ENCODE measurements around the gene TIGAR. TPM values are rescaled to one million over a fixed set of nuclear protein-coding genes. Genes with fewer than 3 reads are reported as not detected.

The TIGAR gene
- total RNA-seq, 1 experiment from 2014 or later = 42.7 TPM

GRCh38 chr12:4283512-4284255 lies 37.3 kb upstream of the TIGAR start:
- Mint-ChIP-seq H3K36me3 (ENCODE audit: insufficient read depth, unreplicated experiment) (peaks cover 57% of the 10 kb centered on the region), H3K27me3 (ENCODE audit: insufficient read depth, unreplicated experiment) (no peaks in the 10 kb centered on the region), H3K4me3 (ENCODE audit: unreplicated experiment) (no peak overlapping the region), H3K9me3 (ENCODE audit: unreplicated experiment) (no peaks in the 10 kb centered on the region), H3K27ac (ENCODE audit: unreplicated experiment) (no peak overlapping the region), H3K4me1 (ENCODE audit: low read depth, unreplicated experiment) (peaks cover 11% of the 10 kb centered on the region)
- no peaks in the 10 kb centered on the region for H3K36me3 ChIP-seq (ENCODE audit: control insufficient read depth, insufficient read depth, low read length)
- no peaks in the 10 kb centered on the region for H3K9me3 ChIP-seq
- intact Hi-C loops (cut with micrococcal nuclease; ENCODE audit: unreplicated experiment) = no loop called here
- H3K27me3 ChIP-seq (replicated peaks; ENCODE audit: control insufficient read depth, insufficient read depth, low read length) = no peaks in the 10 kb centered on the region
- CTCF ChIA-PET = interaction anchor here (0.8 kb wide), 1 partner anchor 400 kb away, joined by 6 read pairs; no protein-coding TSS in a partner anchor
- POLR2A ChIA-PET = no interaction called here
- H3K4me1 ChIP-seq = peaks cover 6% of the 10 kb centered on the region
- DNase-seq = peak in 1 of 2 experiments; percentile 22
- TF ChIP-seq, protein P1, sequence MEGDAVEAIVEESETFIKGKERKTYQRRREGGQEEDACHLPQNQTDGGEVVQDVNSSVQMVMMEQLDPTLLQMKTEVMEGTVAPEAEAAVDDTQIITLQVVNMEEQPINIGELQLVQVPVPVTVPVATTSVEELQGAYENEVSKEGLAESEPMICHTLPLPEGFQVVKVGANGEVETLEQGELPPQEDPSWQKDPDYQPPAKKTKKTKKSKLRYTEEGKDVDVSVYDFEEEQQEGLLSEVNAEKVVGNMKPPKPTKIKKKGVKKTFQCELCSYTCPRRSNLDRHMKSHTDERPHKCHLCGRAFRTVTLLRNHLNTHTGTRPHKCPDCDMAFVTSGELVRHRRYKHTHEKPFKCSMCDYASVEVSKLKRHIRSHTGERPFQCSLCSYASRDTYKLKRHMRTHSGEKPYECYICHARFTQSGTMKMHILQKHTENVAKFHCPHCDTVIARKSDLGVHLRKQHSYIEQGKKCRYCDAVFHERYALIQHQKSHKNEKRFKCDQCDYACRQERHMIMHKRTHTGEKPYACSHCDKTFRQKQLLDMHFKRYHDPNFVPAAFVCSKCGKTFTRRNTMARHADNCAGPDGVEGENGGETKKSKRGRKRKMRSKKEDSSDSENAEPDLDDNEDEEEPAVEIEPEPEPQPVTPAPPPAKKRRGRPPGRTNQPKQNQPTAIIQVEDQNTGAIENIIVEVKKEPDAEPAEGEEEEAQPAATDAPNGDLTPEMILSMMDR (IDR thresholded peaks at IDR 0.05; ENCODE audit: insufficient read depth in 1 of 2, low read depth in 1 of 2, low read length in 1 of 2, severe bottlenecking in 1 of 2, unreplicated experiment in 1 of 2) = no peak
- no peak overlapping the region for H3K4me3 ChIP-seq (ENCODE audit: low read depth, low read length)
- BruUV-seq (replicated peaks) = no TSS peak

DNA sequence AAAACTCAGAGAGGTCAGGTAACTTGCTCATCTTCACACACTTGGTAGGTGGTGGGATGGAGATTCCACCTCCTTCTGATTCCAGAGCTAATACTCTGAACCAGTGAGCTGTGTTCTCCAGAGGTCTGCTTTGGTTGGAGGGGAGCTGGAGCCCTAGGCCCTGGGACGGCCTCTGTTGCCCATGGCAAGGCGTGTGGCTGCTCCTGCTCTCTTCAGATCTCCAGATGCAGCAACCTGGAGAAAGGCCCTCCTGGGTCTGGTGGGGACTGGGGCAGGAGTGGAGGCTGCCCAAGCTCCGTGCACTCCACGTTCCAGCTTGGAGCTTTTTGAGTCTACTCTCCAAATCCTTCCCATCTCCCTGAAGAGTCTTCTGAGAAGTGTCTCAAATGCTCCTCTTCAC lies 36.7 kb upstream of the TIGAR start:
- Mint-ChIP-seq H3K4me1 (ENCODE audit: low read depth, unreplicated experiment) (peaks cover 6% of the 10 kb centered on the region), H3K9me3 (ENCODE audit: unreplicated experiment) (no peaks in the 10 kb centered on the region), H3K27ac (ENCODE audit: unreplicated experiment) (no peak overlapping the region), H3K36me3 (ENCODE audit: insufficient read depth, unreplicated experiment) (peaks cover 53% of the 10 kb centered on the region), H3K27me3 (ENCODE audit: insufficient read depth, unreplicated experiment) (no peaks in the 10 kb centered on the region), H3K4me3 (ENCODE audit: unreplicated experiment) (no peak overlapping the region)
- no peaks in the 10 kb centered on the region for H3K27me3 ChIP-seq (replicated peaks; ENCODE audit: control insufficient read depth, insufficient read depth, low read length)
- ChIA-PET CTCF (interaction anchor here (0.6 kb wide), 1 partner anchor 545 kb away, joined by 3 read pairs; no protein-coding TSS in a partner anchor), POLR2A (no interaction called here)
- no peaks in the 10 kb centered on the region; the same call in 1 of the 2 replicates for H3K4me1 ChIP-seq
- intact Hi-C loops (cut with micrococcal nuclease; ENCODE audit: unreplicated experiment) = no loop called here
- no peaks in the 10 kb centered on the region for H3K9me3 ChIP-seq
- TF ChIP-seq, protein P1 (IDR thresholded peaks at IDR 0.05; ENCODE audit: insufficient read depth in 1 of 2, low read depth in 1 of 2, low read length in 1 of 2, severe bottlenecking in 1 of 2, unreplicated experiment in 1 of 2) = no peak
- no TSS peak for BruUV-seq (replicated peaks)
- no peak overlapping the region for H3K4me3 ChIP-seq (ENCODE audit: low read depth, low read length)
- peak in 1 of 2 experiments; percentile 32 for DNase-seq
- H3K36me3 ChIP-seq (ENCODE audit: control insufficient read depth, insufficient read depth, low read length) = no peaks in the 10 kb centered on the region

GRCh38 chr12:4285070-4285469 lies 35.9 kb upstream of the TIGAR start:
- ChIA-PET CTCF (no interaction called here), POLR2A (no interaction called here)
- Mint-ChIP-seq H3K4me1 (ENCODE audit: low read depth, unreplicated experiment) (peaks cover 6% of the 10 kb centered on the region), H3K27me3 (ENCODE audit: insufficient read depth, unreplicated experiment) (no peaks in the 10 kb centered on the region), H3K27ac (ENCODE audit: unreplicated experiment) (no peak overlapping the region), H3K9me3 (ENCODE audit: unreplicated experiment) (no peaks in the 10 kb centered on the region), H3K4me3 (ENCODE audit: unreplicated experiment) (no peak overlapping the region), H3K36me3 (ENCODE audit: insufficient read depth, unreplicated experiment) (peaks cover 51% of the 10 kb centered on the region)
- Histone ChIP-seq H3K4me3 (ENCODE audit: low read depth, low read length) (no peak overlapping the region), H3K36me3 (ENCODE audit: control insufficient read depth, insufficient read depth, low read length) (no peaks in the 10 kb centered on the region), H3K27me3 (replicated peaks; ENCODE audit: control insufficient read depth, insufficient read depth, low read length) (no peaks in the 10 kb centered on the region), H3K4me1 (no peaks in the 10 kb centered on the region), H3K9me3 (no peaks in the 10 kb centered on the region)
- intact Hi-C loops (cut with micrococcal nuclease; ENCODE audit: unreplicated experiment) = no loop called here
- peak in 1 of 2 experiments; percentile 5 for DNase-seq
- TF ChIP-seq, protein P1 (IDR thresholded peaks at IDR 0.05; ENCODE audit: insufficient read depth in 1 of 2, low read depth in 1 of 2, low read length in 1 of 2, severe bottlenecking in 1 of 2, unreplicated experiment in 1 of 2) = no peak
- no TSS peak for BruUV-seq (replicated peaks)

Measured in Caco-2 (cell line).